CD14-positive monocyte (primary cell): Measurements from ENCODE around the gene LYPD4. TPM values are rescaled to one million over a fixed set of nuclear protein-coding genes. Genes with fewer than 3 reads are reported as not detected.

Experiments used
- DNase-seq, 3 donors: peaks; one replicate each; pipeline ENCODE4 v3.0.0-alpha.2; 2011 to 2022
- H2AFZ ChIP-seq: 2 replicates; pipeline ENCODE4 v1.6.0; 2012; ENCODE audit warnings: mild to moderate bottlenecking, low read depth, low read length, inconsistent platforms; ENCODE audit not compliant: insufficient read depth, poor library complexity, severe bottlenecking
- H3K27ac ChIP-seq, 2 donors: 1 replicate in 1 of 2; 2 replicates in 1 of 2; pipeline ENCODE4 v1.5.1; 2012 to 2013; ENCODE audit warnings: low read length in 2 of 2, control low read depth in 1 of 2, inconsistent platforms in 1 of 2, low read depth in 1 of 2, mild to moderate bottlenecking in 1 of 2
- H3K27me3 ChIP-seq, 2 donors: one replicate each; pipeline versions ENCODE4 v1.6.0 to v1.6.1; 2011 to 2013; ENCODE audit warnings: low read length in 2 of 2; ENCODE audit not compliant: control insufficient read depth in 2 of 2, insufficient read depth in 2 of 2
- H3K36me3 ChIP-seq, 2 donors: replicated peaks in 1 of 2; 1 replicate in 1 of 2; 2 replicates in 1 of 2; pipeline versions ENCODE4 v1.5.1 to v1.6.1; 2012 to 2013; ENCODE audit warnings: low read length in 2 of 2, control low read depth in 1 of 2, inconsistent platforms in 1 of 2, mild to moderate bottlenecking in 1 of 2; ENCODE audit not compliant: insufficient read depth in 2 of 2, control insufficient read depth in 1 of 2
- H3K4me1 ChIP-seq, 2 donors: 1 replicate in 1 of 2; 2 replicates in 1 of 2; pipeline versions ENCODE4 v1.5.1 to v1.6.1; 2012 to 2013; ENCODE audit warnings: low read length in 2 of 2, control low read depth in 1 of 2, inconsistent platforms in 1 of 2, mild to moderate bottlenecking in 1 of 2, moderate library complexity in 1 of 2; ENCODE audit not compliant: insufficient read depth in 2 of 2, control insufficient read depth in 1 of 2
- H3K4me2 ChIP-seq: replicated peaks from 2 replicates; pipeline ENCODE3; 2012; ENCODE audit warnings: low read length, moderate library complexity, mild to moderate bottlenecking; ENCODE audit not compliant: poor library complexity, severe bottlenecking; ENCODE audit errors: extremely low read depth
- H3K4me3 ChIP-seq, 3 experiments: fragments of 200-600 bp in 1 of 3; sonication (generic) in 1 of 3; replicated peaks in 1 of 3; 1 replicate in 2 of 3; 2 replicates in 1 of 3; pipeline ENCODE4 v1.5.1; 2011 to 2013; ENCODE audit warnings: low read length in 3 of 3, mild to moderate bottlenecking in 3 of 3, control low read depth in 2 of 3, low read depth in 2 of 3, inconsistent platforms in 1 of 3, moderate library complexity in 1 of 3
- H3K79me2 ChIP-seq: 2 replicates; pipeline ENCODE4 v1.6.0; 2012; ENCODE audit warnings: mild to moderate bottlenecking, control low read depth, inconsistent platforms, low read length, moderate library complexity; ENCODE audit not compliant: insufficient read depth
- H3K9ac ChIP-seq: 2 replicates; pipeline ENCODE4 v1.6.0; 2017; ENCODE audit warnings: low read length, mild to moderate bottlenecking; ENCODE audit not compliant: insufficient read depth, poor library complexity, severe bottlenecking
- H3K9me3 ChIP-seq, 2 donors: replicated peaks in 1 of 2; 1 replicate in 1 of 2; 2 replicates in 1 of 2; pipeline versions ENCODE4 v1.5.1 to v1.6.1; 2012 to 2013; ENCODE audit warnings: low read length in 2 of 2, control low read depth in 1 of 2; ENCODE audit not compliant: control insufficient read depth in 1 of 2, insufficient read depth in 1 of 2
- H4K20me1 ChIP-seq: 2 replicates; pipeline ENCODE4 v1.6.0; 2012; ENCODE audit warnings: mild to moderate bottlenecking, low read length, control low read depth, moderate library complexity; ENCODE audit not compliant: insufficient read depth
- H3K27ac Mint-ChIP-seq, 7 donors: one replicate each; pipeline ENCODE4 v1.8.0; 2020; ENCODE audit warnings: mild to moderate bottlenecking in 7 of 7, mixed read lengths in 7 of 7, moderate library complexity in 6 of 7, inconsistent platforms in 2 of 7
- H3K27me3 Mint-ChIP-seq, 3 donors: one replicate each; pipeline ENCODE4 v1.8.0; 2021 to 2022; ENCODE audit warnings: low read depth in 3 of 3, mild to moderate bottlenecking in 3 of 3, mixed read lengths in 3 of 3, moderate library complexity in 3 of 3, inconsistent platforms in 1 of 3
- H3K36me3 Mint-ChIP-seq, 2 donors: one replicate each; pipeline ENCODE4 v1.8.0; 2020; ENCODE audit warnings: mixed read lengths in 2 of 2, inconsistent platforms in 1 of 2, mild to moderate bottlenecking in 1 of 2
- H3K4me1 Mint-ChIP-seq: one replicate; pipeline ENCODE4 v1.8.0; 2020; ENCODE audit warnings: mild to moderate bottlenecking, mixed read lengths
- H3K4me3 Mint-ChIP-seq, 2 donors: one replicate each; pipeline ENCODE4 v1.8.0; 2020; ENCODE audit warnings: mild to moderate bottlenecking in 2 of 2, mixed read lengths in 2 of 2, moderate library complexity in 1 of 2
- H3K9me3 Mint-ChIP-seq, 7 donors: one replicate each; pipeline ENCODE4 v1.8.0; 2020 to 2022; ENCODE audit warnings: mixed read lengths in 7 of 7, mild to moderate bottlenecking in 6 of 7, moderate library complexity in 6 of 7, inconsistent platforms in 2 of 7
- CTCF ChIP-seq: fragments of 200-600 bp; IDR thresholded peaks from one replicate; pipeline ENCODE4 v1.8.0; 2022; ENCODE audit warnings: antibody characterized with exemption, mild to moderate bottlenecking
- WGBS: methylation state at CpG from one replicate; pipeline ENCODE4 v1.1.5; 2013; ENCODE audit warnings: missing lambda C conversion rate; ENCODE audit not compliant: insufficient coverage; 5-methylcytosine and 5-hydroxymethylcytosine counted together
- intact Hi-C, 2 donors: fragments of 100-400 bp; cut with micrococcal nuclease; formaldehyde crosslinking; loops; one replicate each; pipeline versions ENCODE4 v1.15.0 to v1.15.1; 2023
- polyA plus RNA-seq, 3 donors: library from polyadenylated mRNA; depleted of rRNA in 1 of 3; unstranded in 2 of 3; stranded (reverse) in 1 of 3; fragments of 300-500 nt in 2 of 3; fragments of >200 nt in 1 of 3; fragmentation: Illumina TruSeq in 2 of 3; gene quantifications; 1 replicate in 2 of 3; 2 replicates in 1 of 3; pipeline ENCODE4 v1.2.3, GENCODE V29; 2012 to 2021

LYPD4 gene
- polyA plus RNA-seq, 3 donors = not detected

- 91% methylated on average over 1 of the region's 2 CpGs for WGBS
- TF ChIP-seq CTCF = no peak
These were observed 5.3 kb downstream of the LYPD4 start for GRCh38 chr19:41839211-41839610.

GRCh38 chr19:41837981-41838708, 6.3 kb downstream of the LYPD4 start:
- H3K27me3 Mint-ChIP-seq = peaks cover 1 to 9% (median 4%) of the 10 kb centered on the region in 3 donors
- H3K4me3 Mint-ChIP-seq = no peak overlapping the region
- H3K9me3 Mint-ChIP-seq = no peaks in the 10 kb centered on the region
- Histone ChIP-seq H3K27ac (no peak overlapping the region), H3K79me2 (no peaks in the 10 kb centered on the region), H2AFZ (no peak overlapping the region), H3K9ac (no peak overlapping the region), H3K36me3 (no peaks in the 10 kb centered on the region), H3K4me3 (no peak overlapping the region), H4K20me1 (no peaks in the 10 kb centered on the region), H3K9me3 (no peaks in the 10 kb centered on the region), H3K4me1 (peaks cover 11 to 17% of the 10 kb centered on the region in 2 donors), H3K4me2 (no peak overlapping the region), H3K27me3 (no peaks in the 10 kb centered on the region)
- intact Hi-C loops = no loop called here
- peaks cover 22% of the 10 kb centered on the region for H3K4me1 Mint-ChIP-seq
- no peak overlapping the region for H3K27ac Mint-ChIP-seq
- TF ChIP-seq CTCF = no peak
- WGBS = 93% methylated on average over 4 of the region's 13 CpGs
- no peak for DNase-seq
- H3K36me3 Mint-ChIP-seq = no peaks in the 10 kb centered on the region

More at GRCh38 chr19:41839211-41839610, 5.3 kb downstream of the LYPD4 start:
- intact Hi-C loops = no loop called here
- H3K36me3 Mint-ChIP-seq = no peaks in the 10 kb centered on the region
- Histone ChIP-seq H3K4me3 (no peak overlapping the region), H3K9me3 (no peaks in the 10 kb centered on the region), H3K27ac (no peak overlapping the region), H2AFZ (no peak overlapping the region), H3K27me3 (no peaks in the 10 kb centered on the region), H3K36me3 (no peaks in the 10 kb centered on the region), H3K9ac (no peak overlapping the region), H3K4me2 (no peak overlapping the region), H4K20me1 (no peaks in the 10 kb centered on the region), H3K79me2 (no peaks in the 10 kb centered on the region), H3K4me1 (peaks cover 11 to 17% of the 10 kb centered on the region in 2 donors)
- H3K27me3 Mint-ChIP-seq = peaks cover 3 to 13% (median 5%) of the 10 kb centered on the region in 3 donors
- peaks cover 22% of the 10 kb centered on the region for H3K4me1 Mint-ChIP-seq
- no peak for DNase-seq
- peaks cover 0 to 2% (median 1%) of the 10 kb centered on the region in 7 donors for H3K9me3 Mint-ChIP-seq
- no peak overlapping the region for H3K27ac Mint-ChIP-seq
- H3K4me3 Mint-ChIP-seq = no peak overlapping the region
